Liver (tissue), 9 donors: Measurements from ENCODE around the gene BBS10. TPM values are rescaled to one million over a fixed set of nuclear protein-coding genes. Genes with fewer than 3 reads are reported as not detected.
"Not testable (repeated sequence)": the region's sequence is repeated elsewhere in the genome, so short reads cannot be mapped to it uniquely, and the experiment has no call there.

ENCODE experiments used
- DNase-seq: peaks from one replicate; pipeline ENCODE4 v3.0.0-alpha.2; 2017; ENCODE audit warnings: low spot score
- H3K27ac ChIP-seq, 2 donors: one replicate each; pipeline ENCODE4 v1.7.0; 2013; ENCODE audit warnings: inconsistent platforms in 2 of 2, low read length in 2 of 2, control low read depth in 1 of 2, low read depth in 1 of 2, mild to moderate bottlenecking in 1 of 2
- H3K27me3 ChIP-seq, 4 donors: one replicate each; pipeline versions ENCODE4 v1.6.1 to v1.7.0; 2013; ENCODE audit warnings: low read length in 3 of 4, inconsistent platforms in 1 of 4, mild to moderate bottlenecking in 1 of 4, moderate library complexity in 1 of 4; ENCODE audit not compliant: control insufficient read depth in 4 of 4, insufficient read depth in 4 of 4
- H3K36me3 ChIP-seq, 4 donors: one replicate each; pipeline versions ENCODE4 v1.6.1 to v1.7.0; 2013; ENCODE audit warnings: low read length in 3 of 4, mild to moderate bottlenecking in 3 of 4, low read depth in 1 of 4, moderate library complexity in 1 of 4; ENCODE audit not compliant: control insufficient read depth in 4 of 4, insufficient read depth in 3 of 4
- H3K4me1 ChIP-seq, 4 donors: one replicate each; pipeline versions ENCODE4 v1.6.1 to v1.7.0; 2013; ENCODE audit warnings: low read length in 3 of 4, mild to moderate bottlenecking in 3 of 4, moderate library complexity in 1 of 4; ENCODE audit not compliant: control insufficient read depth in 4 of 4, insufficient read depth in 4 of 4
- H3K4me3 ChIP-seq, 3 donors: one replicate each; pipeline versions ENCODE4 v1.6.1 to v1.7.0; 2013; ENCODE audit warnings: low read length in 3 of 3, control low read depth in 1 of 3, low read depth in 1 of 3, mild to moderate bottlenecking in 1 of 3
- H3K9ac ChIP-seq, 2 donors: one replicate each; pipeline ENCODE4 v1.7.0; 2013; ENCODE audit warnings: low read length in 2 of 2, mild to moderate bottlenecking in 2 of 2, moderate library complexity in 2 of 2, control low read depth in 1 of 2, low read depth in 1 of 2
- H3K9me3 ChIP-seq, 4 donors: one replicate each; pipeline versions ENCODE4 v1.6.1 to v1.7.0; 2013; ENCODE audit warnings: low read length in 3 of 4; ENCODE audit not compliant: control insufficient read depth in 4 of 4
- EGR1 ChIP-seq, 2 donors: IDR thresholded peaks; 2 replicates each; pipeline ENCODE4 v1.6.1; 2016 to 2018; ENCODE audit warnings: antibody characterized with exemption in 2 of 2, low read depth in 2 of 2
- FOXA2 ChIP-seq: IDR thresholded peaks from 2 replicates; pipeline ENCODE4 v1.6.1; 2016; ENCODE audit warnings: antibody characterized with exemption
- HNF4A ChIP-seq, 2 donors: conservative IDR thresholded peaks; 2 replicates each; pipeline ENCODE4 v1.6.1; 2016; ENCODE audit warnings: antibody characterized with exemption in 2 of 2, mild to moderate bottlenecking in 2 of 2
- JUND ChIP-seq, 2 donors: IDR thresholded peaks; 2 replicates each; pipeline ENCODE4 v1.6.1; 2016; ENCODE audit warnings: antibody characterized with exemption in 2 of 2
- NR2F2 ChIP-seq: IDR thresholded peaks from 2 replicates; pipeline ENCODE4 v1.6.1; 2016; ENCODE audit warnings: antibody characterized with exemption
- RAD21 ChIP-seq, 2 donors: IDR thresholded peaks; 2 replicates each; pipeline ENCODE4 v1.6.1; 2016; ENCODE audit warnings: antibody characterized with exemption in 2 of 2, mild to moderate bottlenecking in 2 of 2
- RXRA ChIP-seq, 2 donors: IDR thresholded peaks; 2 replicates each; pipeline ENCODE4 v1.6.1; 2017 to 2018; ENCODE audit warnings: antibody characterized with exemption in 2 of 2, mild to moderate bottlenecking in 1 of 2
- TAF1 ChIP-seq: conservative IDR thresholded peaks from 2 replicates; pipeline ENCODE4 v1.6.1; 2016; ENCODE audit warnings: antibody characterized with exemption, mild to moderate bottlenecking
- WGBS: extraction: QIAGEN DNeasy Blood & Tissue Kit; methylation state at CpG from one replicate; pipeline ENCODE4 v1.1.7; 2013; 5-methylcytosine and 5-hydroxymethylcytosine counted together
- polyA plus RNA-seq, 2 donors: library from polyadenylated mRNA; stranded (reverse) in 1 of 2; unstranded in 1 of 2; fragments of 200-250 nt in 1 of 2; fragments of >200 nt in 1 of 2; fragmentation: Nextera tagmentation in 1 of 2; extraction: Ambion mirVana in 1 of 2; gene quantifications; one replicate each; pipeline versions ENCODE4 v1.2.1 to v1.2.3, GENCODE V29; 2013 to 2015
- total RNA-seq, 2 donors: library from RNA; depleted of rRNA; stranded (reverse); fragments of >200 nt; gene quantifications; one replicate each; pipeline ENCODE4 v1.2.3, GENCODE V29; 2014
- TF ChIP-seq, protein P1 (sequence below): IDR thresholded peaks from 2 replicates; pipeline ENCODE4 v1.6.1; 2016; ENCODE audit warnings: antibody characterized with exemption
- TF ChIP-seq, protein P2 (sequence below): IDR thresholded peaks from 2 replicates; pipeline ENCODE4 v1.6.1; 2016; ENCODE audit warnings: antibody characterized with exemption
- TF ChIP-seq, protein P3 (sequence below): IDR thresholded peaks from 2 replicates; pipeline ENCODE4 v1.6.1; 2016; ENCODE audit warnings: antibody characterized with exemption
- TF ChIP-seq, protein P4 (sequence below): IDR thresholded peaks from 2 replicates; pipeline ENCODE4 v1.6.1; 2016; ENCODE audit warnings: antibody characterized with exemption, mild to moderate bottlenecking
- donor health status: healthy.
- donor health status: healthy.
- donor health status: healthy.
- donor health status: healthy.
- donor health status: healthy.

BBS10 gene
- total and polyA plus RNA-seq, 4 donors, result 2.5 to 6.7 (median 4.0) TPM

DNA sequence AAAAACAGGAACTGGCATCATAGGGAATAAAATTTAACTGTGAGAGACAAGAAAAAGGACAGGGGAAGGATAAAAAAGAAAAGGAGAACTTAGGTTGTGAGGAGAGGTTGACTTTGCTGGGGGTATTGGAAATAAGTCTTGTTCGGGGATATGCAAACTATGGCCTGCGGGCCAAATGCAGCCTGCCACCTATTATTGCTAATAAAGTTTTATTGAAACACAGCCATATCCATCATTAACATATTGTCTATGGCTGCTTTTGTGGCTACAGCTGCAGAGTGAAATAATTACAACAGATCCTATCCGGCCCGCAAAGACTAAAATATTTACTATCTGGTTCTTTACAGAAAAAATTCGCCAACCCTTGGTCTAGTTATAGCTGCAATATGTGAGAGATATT is 18.6 kb downstream of the BBS10 start:
- Histone ChIP-seq H3K4me1 (no peaks in the 10 kb centered on the region), H3K27ac (no peak overlapping the region), H3K9me3 (no peaks in the 10 kb centered on the region), H3K4me3 (no peak overlapping the region), H3K9ac (no peak overlapping the region), H3K27me3 (no peaks in the 10 kb centered on the region), H3K36me3 (no peaks in the 10 kb centered on the region)
- no peak for DNase-seq
- 96% methylated on average over 5 of the region's 5 CpGs for WGBS
- TF ChIP-seq, protein P1, sequence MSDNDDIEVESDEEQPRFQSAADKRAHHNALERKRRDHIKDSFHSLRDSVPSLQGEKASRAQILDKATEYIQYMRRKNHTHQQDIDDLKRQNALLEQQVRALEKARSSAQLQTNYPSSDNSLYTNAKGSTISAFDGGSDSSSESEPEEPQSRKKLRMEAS, result no peak
- TF ChIP-seq RAD21 (IDR thresholded peaks at IDR 0.05) (no peak), NR2F2 (no peak), TAF1 (no peak), RXRA (IDR thresholded peaks at IDR 0.05) (no peak)
- TF ChIP-seq, protein P2, sequence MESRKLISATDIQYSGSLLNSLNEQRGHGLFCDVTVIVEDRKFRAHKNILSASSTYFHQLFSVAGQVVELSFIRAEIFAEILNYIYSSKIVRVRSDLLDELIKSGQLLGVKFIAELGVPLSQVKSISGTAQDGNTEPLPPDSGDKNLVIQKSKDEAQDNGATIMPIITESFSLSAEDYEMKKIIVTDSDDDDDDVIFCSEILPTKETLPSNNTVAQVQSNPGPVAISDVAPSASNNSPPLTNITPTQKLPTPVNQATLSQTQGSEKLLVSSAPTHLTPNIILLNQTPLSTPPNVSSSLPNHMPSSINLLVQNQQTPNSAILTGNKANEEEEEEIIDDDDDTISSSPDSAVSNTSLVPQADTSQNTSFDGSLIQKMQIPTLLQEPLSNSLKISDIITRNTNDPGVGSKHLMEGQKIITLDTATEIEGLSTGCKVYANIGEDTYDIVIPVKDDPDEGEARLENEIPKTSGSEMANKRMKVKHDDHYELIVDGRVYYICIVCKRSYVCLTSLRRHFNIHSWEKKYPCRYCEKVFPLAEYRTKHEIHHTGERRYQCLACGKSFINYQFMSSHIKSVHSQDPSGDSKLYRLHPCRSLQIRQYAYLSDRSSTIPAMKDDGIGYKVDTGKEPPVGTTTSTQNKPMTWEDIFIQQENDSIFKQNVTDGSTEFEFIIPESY, result no peak
- TF ChIP-seq, protein P3, sequence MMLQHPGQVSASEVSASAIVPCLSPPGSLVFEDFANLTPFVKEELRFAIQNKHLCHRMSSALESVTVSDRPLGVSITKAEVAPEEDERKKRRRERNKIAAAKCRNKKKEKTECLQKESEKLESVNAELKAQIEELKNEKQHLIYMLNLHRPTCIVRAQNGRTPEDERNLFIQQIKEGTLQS, result no peak

DNA sequence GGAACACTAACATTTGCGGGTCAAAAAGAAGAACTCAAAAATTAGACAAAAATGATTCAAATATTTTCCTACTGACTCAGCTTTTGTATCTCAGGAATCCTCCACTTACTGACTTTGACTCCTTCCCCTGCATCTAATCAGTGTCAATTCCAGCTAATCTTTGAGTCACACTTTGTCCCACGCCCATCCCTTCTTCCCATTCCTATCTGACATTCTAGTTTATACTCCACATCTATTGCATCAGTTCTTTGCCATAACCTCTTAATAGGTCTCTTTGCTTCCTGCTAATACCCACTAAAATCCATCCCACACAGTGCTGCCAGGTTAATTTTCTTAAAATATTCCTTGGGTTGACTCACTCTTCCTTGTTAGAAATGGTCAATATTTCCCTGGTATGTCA is 19.1 kb downstream of the BBS10 start:
- no peaks in the 10 kb centered on the region for H3K9me3 ChIP-seq
- H3K4me1 ChIP-seq, result no peaks in the 10 kb centered on the region
- TF ChIP-seq RAD21 (IDR thresholded peaks at IDR 0.05) (no peak), RXRA (IDR thresholded peaks at IDR 0.05) (no peak), JUND (IDR thresholded peaks at IDR 0.05) (no peak), FOXA2 (no peak), HNF4A (conservative IDR thresholded peaks at IDR 0.05) (no peak), EGR1 (IDR thresholded peaks at IDR 0.05; ENCODE audit: low read depth in 2 of 2) (no peak)
- TF ChIP-seq, protein P3, result no peak
- TF ChIP-seq, protein P4, sequence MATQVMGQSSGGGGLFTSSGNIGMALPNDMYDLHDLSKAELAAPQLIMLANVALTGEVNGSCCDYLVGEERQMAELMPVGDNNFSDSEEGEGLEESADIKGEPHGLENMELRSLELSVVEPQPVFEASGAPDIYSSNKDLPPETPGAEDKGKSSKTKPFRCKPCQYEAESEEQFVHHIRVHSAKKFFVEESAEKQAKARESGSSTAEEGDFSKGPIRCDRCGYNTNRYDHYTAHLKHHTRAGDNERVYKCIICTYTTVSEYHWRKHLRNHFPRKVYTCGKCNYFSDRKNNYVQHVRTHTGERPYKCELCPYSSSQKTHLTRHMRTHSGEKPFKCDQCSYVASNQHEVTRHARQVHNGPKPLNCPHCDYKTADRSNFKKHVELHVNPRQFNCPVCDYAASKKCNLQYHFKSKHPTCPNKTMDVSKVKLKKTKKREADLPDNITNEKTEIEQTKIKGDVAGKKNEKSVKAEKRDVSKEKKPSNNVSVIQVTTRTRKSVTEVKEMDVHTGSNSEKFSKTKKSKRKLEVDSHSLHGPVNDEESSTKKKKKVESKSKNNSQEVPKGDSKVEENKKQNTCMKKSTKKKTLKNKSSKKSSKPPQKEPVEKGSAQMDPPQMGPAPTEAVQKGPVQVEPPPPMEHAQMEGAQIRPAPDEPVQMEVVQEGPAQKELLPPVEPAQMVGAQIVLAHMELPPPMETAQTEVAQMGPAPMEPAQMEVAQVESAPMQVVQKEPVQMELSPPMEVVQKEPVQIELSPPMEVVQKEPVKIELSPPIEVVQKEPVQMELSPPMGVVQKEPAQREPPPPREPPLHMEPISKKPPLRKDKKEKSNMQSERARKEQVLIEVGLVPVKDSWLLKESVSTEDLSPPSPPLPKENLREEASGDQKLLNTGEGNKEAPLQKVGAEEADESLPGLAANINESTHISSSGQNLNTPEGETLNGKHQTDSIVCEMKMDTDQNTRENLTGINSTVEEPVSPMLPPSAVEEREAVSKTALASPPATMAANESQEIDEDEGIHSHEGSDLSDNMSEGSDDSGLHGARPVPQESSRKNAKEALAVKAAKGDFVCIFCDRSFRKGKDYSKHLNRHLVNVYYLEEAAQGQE, result no peak
- H3K9ac ChIP-seq, result no peak overlapping the region
- no peak for DNase-seq
- no peak overlapping the region for H3K27ac ChIP-seq
- H3K27me3 ChIP-seq, result no peaks in the 10 kb centered on the region
- H3K36me3 ChIP-seq, result no peaks in the 10 kb centered on the region
- 94% methylated on average over 2 of the region's 2 CpGs for WGBS
- H3K4me3 ChIP-seq, result no peak overlapping the region

DNA sequence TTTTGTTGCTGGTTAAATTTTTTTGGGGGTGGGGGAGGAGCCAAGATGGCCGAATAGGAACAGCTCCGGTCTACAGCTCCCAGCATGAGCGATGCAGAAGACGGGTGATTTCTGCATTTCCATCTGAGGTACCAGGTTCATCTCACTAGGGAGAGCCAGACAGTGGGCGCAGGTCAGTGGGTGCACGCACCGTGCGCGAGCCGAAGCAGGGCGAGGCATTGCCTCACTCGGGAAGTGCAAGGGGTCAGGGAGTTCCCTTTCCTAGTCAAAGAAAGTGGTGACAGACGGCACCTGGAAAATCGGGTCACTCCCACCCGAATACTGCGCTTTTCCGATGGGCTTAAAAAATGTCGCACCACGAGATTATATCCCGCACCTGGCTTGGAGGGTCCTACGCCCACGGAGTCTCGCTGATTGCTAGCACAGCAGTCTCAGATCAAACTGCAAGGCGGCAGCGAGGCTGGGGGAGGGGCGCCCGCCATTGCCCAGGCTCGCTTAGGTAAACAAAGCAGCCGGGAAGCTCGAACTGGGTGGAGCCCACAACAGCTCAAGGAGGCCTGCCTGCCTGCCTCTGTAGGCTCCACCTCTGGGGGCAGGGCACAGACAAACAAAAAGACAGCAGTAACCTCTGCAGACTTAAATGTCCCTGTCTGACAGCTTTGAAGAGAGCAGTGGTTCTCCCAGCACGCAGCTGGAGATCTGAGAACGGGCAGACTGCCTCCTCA is 28.5 kb downstream of the BBS10 start:
- WGBS, result 73% methylated on average over 30 of the region's 32 CpGs
- not testable (repeated sequence) for H3K4me1 ChIP-seq, DNase-seq

More for the DNA sequence above, 28.5 kb downstream of the BBS10 start:
- H3K27ac ChIP-seq, H3K9me3 ChIP-seq, H3K27me3 ChIP-seq, H3K4me3 ChIP-seq, H3K9ac ChIP-seq, H3K36me3 ChIP-seq: not testable (repeated sequence)
